ENCODE results near the gene PCYT1B. TPM values are rescaled to one million over a fixed set of nuclear protein-coding genes. Genes with fewer than 3 reads are reported as not detected.

The PCYT1B gene
- total RNA-seq, 1 donor from 2014 or later = 0.12 TPM

DNA sequence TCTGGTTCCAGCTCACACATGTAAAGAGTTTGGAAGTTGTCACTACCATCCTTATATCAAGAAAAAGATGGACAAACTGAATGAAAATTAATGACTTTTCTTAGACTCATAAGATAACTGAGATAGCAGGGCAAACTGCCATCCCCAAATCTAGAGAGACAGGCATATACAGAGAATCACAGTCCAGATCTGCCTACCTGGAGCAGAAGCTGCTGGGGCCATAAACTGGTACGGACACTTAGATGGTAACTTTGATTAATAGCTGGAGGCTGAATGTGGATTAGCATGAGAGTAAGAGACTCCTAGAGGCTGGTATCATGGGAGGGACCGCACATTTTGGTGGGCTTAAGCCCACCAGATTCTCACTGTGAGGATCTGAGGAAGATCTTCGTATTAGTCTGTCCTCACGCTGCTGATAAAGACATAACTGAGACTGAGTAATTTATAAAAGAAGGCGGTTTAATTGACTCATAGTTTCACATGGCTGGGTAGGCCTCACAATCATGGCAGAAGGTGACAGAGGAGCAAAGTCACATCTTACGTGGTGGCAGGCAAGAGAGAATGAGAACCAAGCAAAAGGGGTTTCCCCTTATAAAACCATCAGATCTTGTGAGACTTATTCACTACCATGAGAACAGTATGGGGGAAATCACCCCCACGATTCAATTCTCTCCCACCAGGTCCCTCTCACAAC is 35.7 kb upstream of the PCYT1B start:
- no peak for TF ChIP-seq CTCF (conservative IDR thresholded peaks at IDR 0.05; ENCODE audit: low read depth, low read length)
- DNase-seq (ENCODE audit: low read depth) = no peak

DNA sequence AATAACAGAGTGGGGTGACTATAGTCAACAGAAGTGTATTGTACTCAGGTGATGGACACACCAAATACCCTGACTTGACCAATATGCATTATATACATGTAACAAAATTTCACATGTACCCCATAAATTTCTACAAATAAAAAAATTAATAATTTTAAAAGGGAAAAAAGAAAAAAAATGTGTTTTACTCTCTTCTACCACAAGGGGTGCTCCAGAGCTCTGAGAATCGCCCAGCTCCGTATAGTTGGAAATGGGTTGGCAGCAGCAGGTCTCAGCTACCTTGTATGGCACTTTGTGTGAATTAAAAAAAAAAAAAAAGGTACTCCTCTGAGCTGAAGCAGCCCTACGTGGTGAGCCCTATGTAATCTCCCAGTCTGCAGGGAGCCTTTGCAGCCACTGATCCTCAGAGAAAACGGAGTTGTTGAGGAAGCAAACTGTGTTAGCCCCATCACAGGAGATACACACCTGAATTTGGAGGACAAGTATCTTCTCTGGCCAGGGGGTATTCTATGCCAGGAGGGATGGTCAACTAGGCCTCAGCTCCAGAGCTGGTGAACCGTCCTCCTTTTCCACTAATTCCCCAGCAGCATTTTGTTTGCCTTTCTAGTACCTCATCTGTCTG is 29.4 kb upstream of the PCYT1B start:
- no peak for DNase-seq (ENCODE audit: low read depth)
- H3K4me3 ChIP-seq (ENCODE audit: low read depth, low read length) = no peak overlapping the region
- peak; percentile 49 for TF ChIP-seq CTCF (conservative IDR thresholded peaks at IDR 0.05; ENCODE audit: low read depth, low read length)

More for the DNA sequence above, 35.7 kb upstream of the PCYT1B start:
- no peak overlapping the region for H3K4me3 ChIP-seq (ENCODE audit: low read depth, low read length)

GRCh38 chrX:24673424-24673823 is 26.3 kb upstream of the PCYT1B start:
- no peak for TF ChIP-seq CTCF (conservative IDR thresholded peaks at IDR 0.05; ENCODE audit: low read depth, low read length)
- DNase-seq (ENCODE audit: low read depth) = no peak
- no peak overlapping the region for H3K4me3 ChIP-seq (ENCODE audit: low read depth, low read length)

- no peak overlapping the region for H3K4me3 ChIP-seq (ENCODE audit: low read depth, low read length)
- no peak for TF ChIP-seq CTCF (conservative IDR thresholded peaks at IDR 0.05; ENCODE audit: low read depth, low read length)
- DNase-seq (ENCODE audit: low read depth) = no peak
Observed at GRCh38 chrX:24672701-24673190, 25.6 kb upstream of the PCYT1B start.

DNA sequence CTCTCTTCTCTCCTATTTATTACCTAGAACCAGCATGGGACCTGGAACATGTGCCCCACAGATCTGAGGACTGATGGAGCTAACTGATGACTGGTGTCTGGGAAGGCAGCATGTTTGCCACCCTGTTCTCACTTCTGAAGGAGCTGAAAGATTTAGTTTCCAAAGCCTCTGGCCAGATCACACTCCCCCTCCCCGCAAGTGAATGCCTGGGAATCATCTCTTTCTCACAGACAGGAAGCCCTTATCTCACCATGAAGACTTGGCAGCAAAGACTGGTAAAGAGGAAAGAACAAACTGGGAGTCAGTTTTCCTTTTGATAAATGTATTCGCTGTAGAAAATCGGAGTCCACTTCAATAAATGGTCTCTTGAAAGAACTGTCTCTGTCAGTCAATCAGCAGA is 21.0 kb upstream of the PCYT1B start:
- no peak for DNase-seq (ENCODE audit: low read depth)
- no peak overlapping the region for H3K4me3 ChIP-seq (ENCODE audit: low read depth, low read length)
- TF ChIP-seq CTCF (conservative IDR thresholded peaks at IDR 0.05; ENCODE audit: low read depth, low read length) = no peak

GRCh38 chrX:24662352-24662751 is 15.2 kb upstream of the PCYT1B start:
- DNase-seq (ENCODE audit: low read depth) = no peak
- TF ChIP-seq CTCF (conservative IDR thresholded peaks at IDR 0.05; ENCODE audit: low read depth, low read length) = no peak
- no peak overlapping the region for H3K4me3 ChIP-seq (ENCODE audit: low read depth, low read length)

Measured in epithelial cell of proximal tubule (primary cell).